K562 (cell line): ENCODE data around the gene DENND2A. TPM values are rescaled to one million over a fixed set of nuclear protein-coding genes. Genes with fewer than 3 reads are reported as not detected.

ENCODE experiments used
- BCOR ChIP-seq: fragments of 450-650 bp; IDR thresholded peaks from 2 replicates; pipeline ENCODE4 v1.6.1; 2016
- CREBBP ChIP-seq: IDR thresholded peaks from one replicate; pipeline ENCODE4 v1.6.1; 2012; ENCODE audit warnings: low read depth, mild to moderate bottlenecking, control low read depth, inconsistent platforms, low read length
- CUX1 ChIP-seq: fragments of 200-800 bp; sonication (Bioruptor generic); IDR thresholded peaks from 2 replicates; pipeline ENCODE4 v1.6.1; 2016; ENCODE audit warnings: missing genetic modification characterization, missing compliant biosample characterization
- ELF4 ChIP-seq: fragments of 450-650 bp; formaldehyde crosslinking; IDR thresholded peaks from 2 replicates; pipeline ENCODE4 v1.4.0; 2022; ENCODE audit warnings: missing genetic modification characterization
- KDM2B ChIP-seq: fragments of 250-450 bp; sonication (Bioruptor Pico); IDR thresholded peaks from 2 replicates; pipeline ENCODE4 v1.8.0; 2021; ENCODE audit warnings: mild to moderate bottlenecking, moderate library complexity
- LARP7 ChIP-seq: fragments of 450-650 bp; IDR thresholded peaks from 2 replicates; pipeline ENCODE4 v1.6.1; 2016
- RFX1 ChIP-seq: fragments of 450-650 bp; IDR thresholded peaks from 2 replicates; pipeline ENCODE4 v1.6.1; 2016; ENCODE audit warnings: mild to moderate bottlenecking, moderate library complexity
- SMAD4 ChIP-seq: fragments of 250-450 bp; sonication (Bioruptor Pico); conservative IDR thresholded peaks from 2 replicates; pipeline ENCODE4 v1.8.0; 2021; ENCODE audit warnings: inconsistent platforms, mild to moderate bottlenecking, moderate library complexity
- TGIF2 ChIP-seq: sonication (generic); formaldehyde crosslinking; IDR thresholded peaks from 2 replicates; pipeline ENCODE4 v1.8.1; 2022; ENCODE audit warnings: mild to moderate bottlenecking, missing genetic modification reagents, moderate library complexity
- THAP7 ChIP-seq: fragments of 250-450 bp; sonication (Bioruptor Pico); IDR thresholded peaks from 2 replicates; pipeline ENCODE4 v1.5.0; 2021
- ZHX1 ChIP-seq: fragments of 150-350 bp; conservative IDR thresholded peaks from 2 replicates; pipeline ENCODE4 v1.6.1; 2014; ENCODE audit warnings: low read length
- ZNF384 ChIP-seq: IDR thresholded peaks from 2 replicates; pipeline ENCODE4 v1.6.1; 2012; ENCODE audit warnings: low read depth, low read length, improper control_type of control experiment
- ZNF507 ChIP-seq: conservative IDR thresholded peaks from 2 replicates; pipeline ENCODE4 v1.6.1; 2017; ENCODE audit warnings: missing genetic modification characterization, missing compliant biosample characterization
- polyA plus RNA-seq, 8 experiments: library from polyadenylated mRNA; depleted of rRNA in 4 of 8; stranded (reverse) in 5 of 8; unstranded in 3 of 8; fragments of >200 nt; fragmentation: Nextera tagmentation in 2 of 8; fragmentation: Illumina TruSeq in 1 of 8; extraction: Ambion mirVana in 2 of 8; extraction: Trizol in 1 of 8; gene quantifications; 2 replicates each; pipeline versions ENCODE4 v1.2.1 to v1.2.3, GENCODE V29; 2011 to 2014; ENCODE audit warnings: inconsistent platforms in 1 of 8, missing spikeins in 1 of 8
- total RNA-seq, 7 experiments: library from RNA; depleted of rRNA in 6 of 7; stranded (reverse); fragments of >200 nt in 6 of 7; fragmentation: Illumina TruSeq in 2 of 7; extraction: Trizol in 2 of 7; gene quantifications; 2 replicates each; pipeline versions ENCODE4 v1.2.1 to v1.2.3, GENCODE V29; 2011 to 2021; ENCODE audit warnings: low replicate concordance in 1 of 7
- TF ChIP-seq, protein P1 (sequence below): sonication (generic); formaldehyde crosslinking; IDR thresholded peaks from 2 replicates; pipeline ENCODE4 v1.8.0; 2022; ENCODE audit warnings: missing genetic modification reagents, mild to moderate bottlenecking, borderline replicate concordance
- TF ChIP-seq, protein P2 (sequence below): IDR thresholded peaks from 3 replicates; pipeline ENCODE4 v1.6.1; 2011; ENCODE audit warnings: borderline replicate concordance, mild to moderate bottlenecking, moderate library complexity; ENCODE audit not compliant: insufficient read length; ENCODE audit errors: extremely low read depth

Gene DENND2A
- total and polyA plus RNA-seq, 9 of the 15 experiments (the other 6 are each of a cell fraction or from before 2014, with no cell fraction given): not detected

DNA sequence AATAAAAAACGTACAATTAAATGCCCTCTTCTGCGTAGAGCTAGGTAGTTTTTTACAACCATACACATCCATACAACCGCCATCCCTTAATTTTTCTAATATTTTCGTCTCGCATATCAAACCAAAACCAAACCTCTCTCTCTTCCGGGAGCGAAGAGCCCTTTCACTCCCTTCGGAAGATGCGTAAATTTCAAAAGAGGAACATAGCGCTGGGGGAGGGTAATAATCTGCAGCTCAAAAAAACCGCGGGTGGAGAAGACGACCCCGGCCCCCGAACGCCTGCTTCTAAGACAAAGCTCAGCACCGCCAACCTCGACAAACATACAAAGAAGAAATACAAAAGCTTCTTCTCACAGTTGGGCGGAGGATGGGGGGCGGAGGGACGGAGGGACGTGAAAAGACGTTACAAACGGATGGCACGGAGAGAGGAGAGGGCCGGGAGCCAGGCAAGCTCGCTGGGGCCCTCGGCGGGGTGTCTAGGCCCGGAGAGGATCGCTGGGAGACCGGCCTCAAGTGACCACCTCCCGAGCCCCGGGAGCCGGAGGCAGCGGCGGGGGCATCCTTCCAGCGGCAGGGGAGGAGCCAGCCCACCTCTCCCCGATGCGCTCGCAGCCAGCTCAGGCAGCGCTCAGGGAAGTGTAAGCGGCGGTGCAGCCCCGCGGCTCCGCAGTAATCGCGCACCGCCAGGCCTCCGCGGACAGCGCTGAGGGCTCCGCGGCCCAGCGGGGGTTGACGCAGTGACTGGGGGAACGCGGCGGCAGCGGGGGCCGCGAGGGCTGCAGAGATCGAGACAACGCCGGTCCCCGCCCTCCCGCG is 162.2 kb downstream of the DENND2A start (continued):
- TF ChIP-seq, protein P1, sequence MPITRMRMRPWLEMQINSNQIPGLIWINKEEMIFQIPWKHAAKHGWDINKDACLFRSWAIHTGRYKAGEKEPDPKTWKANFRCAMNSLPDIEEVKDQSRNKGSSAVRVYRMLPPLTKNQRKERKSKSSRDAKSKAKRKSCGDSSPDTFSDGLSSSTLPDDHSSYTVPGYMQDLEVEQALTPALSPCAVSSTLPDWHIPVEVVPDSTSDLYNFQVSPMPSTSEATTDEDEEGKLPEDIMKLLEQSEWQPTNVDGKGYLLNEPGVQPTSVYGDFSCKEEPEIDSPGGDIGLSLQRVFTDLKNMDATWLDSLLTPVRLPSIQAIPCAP: no peak
- TF ChIP-seq SMAD4 (CRISPR knock-in tag) (no peak), ZHX1 (no peak), RFX1 (no peak), LARP7 (peak; percentile 32; the same call in 1 of the 2 replicates), TGIF2 (CRISPR knock-in tag) (no peak), CREBBP (no peak), ZNF384 (0 out of 2 replicates have a peak, but pooled peaks have one; percentile 46), KDM2B (CRISPR knock-in tag) (peak; percentile 82; the same call in 1 of the 2 replicates), CUX1 (no peak), THAP7 (CRISPR knock-in tag) (no peak), ELF4 (CRISPR knock-in tag) (no peak), ZNF507 (tag) (no peak), BCOR (peak; percentile 8; the same call in 1 of the 2 replicates)
- TF ChIP-seq, protein P2, sequence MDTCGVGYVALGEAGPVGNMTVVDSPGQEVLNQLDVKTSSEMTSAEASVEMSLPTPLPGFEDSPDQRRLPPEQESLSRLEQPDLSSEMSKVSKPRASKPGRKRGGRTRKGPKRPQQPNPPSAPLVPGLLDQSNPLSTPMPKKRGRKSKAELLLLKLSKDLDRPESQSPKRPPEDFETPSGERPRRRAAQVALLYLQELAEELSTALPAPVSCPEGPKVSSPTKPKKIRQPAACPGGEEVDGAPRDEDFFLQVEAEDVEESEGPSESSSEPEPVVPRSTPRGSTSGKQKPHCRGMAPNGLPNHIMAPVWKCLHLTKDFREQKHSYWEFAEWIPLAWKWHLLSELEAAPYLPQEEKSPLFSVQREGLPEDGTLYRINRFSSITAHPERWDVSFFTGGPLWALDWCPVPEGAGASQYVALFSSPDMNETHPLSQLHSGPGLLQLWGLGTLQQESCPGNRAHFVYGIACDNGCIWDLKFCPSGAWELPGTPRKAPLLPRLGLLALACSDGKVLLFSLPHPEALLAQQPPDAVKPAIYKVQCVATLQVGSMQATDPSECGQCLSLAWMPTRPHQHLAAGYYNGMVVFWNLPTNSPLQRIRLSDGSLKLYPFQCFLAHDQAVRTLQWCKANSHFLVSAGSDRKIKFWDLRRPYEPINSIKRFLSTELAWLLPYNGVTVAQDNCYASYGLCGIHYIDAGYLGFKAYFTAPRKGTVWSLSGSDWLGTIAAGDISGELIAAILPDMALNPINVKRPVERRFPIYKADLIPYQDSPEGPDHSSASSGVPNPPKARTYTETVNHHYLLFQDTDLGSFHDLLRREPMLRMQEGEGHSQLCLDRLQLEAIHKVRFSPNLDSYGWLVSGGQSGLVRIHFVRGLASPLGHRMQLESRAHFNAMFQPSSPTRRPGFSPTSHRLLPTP: no peak
